IgD-negative memory B cell (primary cell): ENCODE measurements around the gene EEIG2. TPM values are rescaled to one million over a fixed set of nuclear protein-coding genes. Genes with fewer than 3 reads are reported as not detected.

Experiments used
- polyA plus RNA-seq: library from polyadenylated mRNA; unstranded; fragments of 300-500 nt; fragmentation: Illumina TruSeq; gene quantifications from one replicate; pipeline ENCODE4 v1.2.3, GENCODE V29; 2021

Gene EEIG2
- polyA plus RNA-seq, 1 donor from 2014 or later, result 1.1 TPM

Other genes with a start within 250 kb of the EEIG2 start
- gene NBPF6, start 109.8 kb upstream of the EEIG2 start, polyA plus RNA-seq, result not detected
- gene HENMT1, start 101.0 kb downstream of the EEIG2 start, polyA plus RNA-seq, result 10.1 TPM
- 26.2 TPM for gene PRPF38B, start 132.2 kb downstream of the EEIG2 start, polyA plus RNA-seq
- gene FNDC7, start 152.8 kb downstream of the EEIG2 start, polyA plus RNA-seq, result not detected
- 34.7 TPM for gene STXBP3, start 186.6 kb downstream of the EEIG2 start, polyA plus RNA-seq